Measurements from ENCODE around the gene ROBO1.

- TF ChIP-seq EZH2phosphoT487 (IDR thresholded peaks at IDR 0.05; ENCODE audit: insufficient read depth, low read depth) = no peak
- no peak for TF ChIP-seq EZH2 (IDR thresholded peaks at IDR 0.05; ENCODE audit: insufficient read depth, poor library complexity, severe bottlenecking)
Measured at GRCh38 chr3:78757731-78758130, 1010.1 kb downstream of the ROBO1 start.
